Activated CD8-positive, alpha-beta memory T cell treated with anti-CD3 and anti-CD28 coated beads for 1 hour (primary cell): ENCODE measurements around the gene CHD1L.
"Not testable (repeated sequence)": the region's sequence is repeated elsewhere in the genome, so short reads cannot be mapped to it uniquely, and the experiment has no call there.

Experiments used
- DNase-seq, 2 donors: peaks; one replicate each; pipeline ENCODE4 v3.0.0-alpha.2; 2020; ENCODE audit warnings: low read depth in 1 of 2; ENCODE audit errors: extremely low read depth in 1 of 2

Gene CHD1L

DNA sequence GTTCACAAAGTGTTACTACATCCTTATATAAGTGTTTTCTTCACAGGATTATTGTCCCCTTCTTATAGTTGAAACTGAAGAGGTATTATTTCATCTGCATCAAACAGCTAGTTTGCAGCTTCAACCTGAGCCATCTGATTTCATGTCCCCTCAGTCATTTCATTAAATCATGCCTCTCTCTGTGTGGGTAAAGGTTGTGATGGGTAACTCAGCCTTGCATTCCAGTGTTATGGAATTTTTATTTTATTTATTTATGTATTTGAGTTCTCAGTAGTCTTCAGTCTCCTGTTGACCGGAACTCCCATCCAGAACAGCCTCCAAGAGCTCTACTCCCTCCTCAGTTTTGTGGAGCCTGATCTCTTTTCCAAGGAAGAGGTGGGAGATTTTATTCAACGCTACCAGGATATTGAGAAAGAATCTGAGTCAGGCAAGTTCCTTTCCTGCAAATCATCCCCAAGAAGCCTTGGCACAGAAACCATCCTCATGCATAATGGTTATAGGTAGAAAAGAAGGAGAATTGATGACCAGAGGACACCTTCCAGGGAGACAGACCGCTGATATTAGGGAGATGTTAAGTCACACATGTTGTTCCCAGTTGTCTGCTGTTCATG is 21.8 kb downstream of the CHD1L start:
- no peak for DNase-seq

DNA sequence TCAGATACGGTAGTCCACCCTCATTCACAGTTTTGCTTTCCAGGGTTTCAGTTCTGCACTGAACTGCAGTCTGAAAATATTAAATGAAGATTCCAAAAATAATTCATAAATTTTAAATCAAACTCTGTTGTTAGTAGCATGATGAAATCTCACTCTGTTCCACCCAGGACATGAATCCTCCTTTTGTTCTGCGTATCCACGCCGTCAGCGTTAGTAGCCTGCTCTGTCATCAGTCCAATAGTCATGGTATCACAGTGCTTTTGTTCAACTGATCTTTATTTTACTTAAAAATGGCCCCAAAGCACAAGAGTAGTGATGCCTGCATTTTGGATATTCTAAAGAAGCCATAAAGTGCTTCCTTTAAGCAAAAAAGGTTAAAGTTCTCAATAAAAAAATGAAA is 23.9 kb downstream of the CHD1L start:
- DNase-seq = no peak

DNA sequence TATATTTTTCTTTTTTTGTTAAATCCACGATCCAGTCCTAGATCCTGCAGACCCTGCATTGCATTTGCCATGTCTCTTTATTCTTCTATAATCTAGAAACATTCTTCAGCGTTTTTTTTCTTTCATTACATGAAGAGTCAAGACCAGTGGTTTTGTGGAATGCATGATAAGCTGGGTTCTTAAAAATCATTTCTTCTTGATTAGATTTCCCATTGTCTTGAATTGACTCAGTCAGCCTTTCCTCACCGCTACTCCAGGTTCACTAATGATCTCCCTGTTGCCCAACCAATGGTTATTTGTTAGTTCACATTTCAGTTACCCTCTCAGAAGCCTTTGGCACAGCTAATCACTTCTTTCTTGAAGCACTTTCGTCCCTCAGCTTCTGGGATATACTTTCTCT is 25.2 kb downstream of the CHD1L start:
- DNase-seq = no peak

DNA sequence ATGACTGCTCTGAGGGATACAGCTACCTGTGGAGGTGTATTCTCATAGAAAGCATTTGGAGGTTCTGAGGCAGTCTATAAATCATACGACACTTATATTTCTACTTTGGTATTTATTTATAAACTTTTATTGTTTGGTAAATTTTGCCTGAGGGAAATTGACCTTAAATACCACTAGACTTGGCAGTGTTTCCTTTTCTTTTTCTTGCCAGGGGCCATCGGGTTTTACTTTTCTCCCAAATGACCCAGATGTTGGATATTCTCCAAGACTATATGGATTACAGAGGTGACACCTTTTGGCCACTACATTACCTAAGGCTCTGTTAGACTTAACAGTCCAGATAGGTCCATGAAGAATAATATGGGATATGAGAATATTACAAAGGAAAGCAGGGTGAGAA is 28.2 kb downstream of the CHD1L start:
- DNase-seq = no peak

DNA sequence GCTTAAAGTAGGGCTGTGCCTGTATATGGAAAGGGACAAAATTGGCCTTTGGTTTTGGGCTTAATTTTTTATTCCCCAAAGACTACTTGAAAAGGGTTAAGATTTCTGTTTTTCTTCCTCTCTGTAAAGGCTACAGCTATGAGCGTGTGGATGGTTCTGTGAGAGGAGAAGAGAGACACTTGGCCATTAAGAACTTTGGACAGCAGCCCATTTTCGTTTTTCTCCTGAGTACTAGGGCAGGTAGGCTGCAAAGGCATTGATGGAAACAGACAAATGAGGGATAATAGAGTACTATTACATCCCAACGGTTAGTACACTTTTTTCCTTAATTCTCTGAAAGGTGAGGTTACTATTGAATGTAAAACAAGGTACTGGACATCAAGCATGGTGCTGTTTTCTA is 29.6 kb downstream of the CHD1L start:
- no peak for DNase-seq

DNA sequence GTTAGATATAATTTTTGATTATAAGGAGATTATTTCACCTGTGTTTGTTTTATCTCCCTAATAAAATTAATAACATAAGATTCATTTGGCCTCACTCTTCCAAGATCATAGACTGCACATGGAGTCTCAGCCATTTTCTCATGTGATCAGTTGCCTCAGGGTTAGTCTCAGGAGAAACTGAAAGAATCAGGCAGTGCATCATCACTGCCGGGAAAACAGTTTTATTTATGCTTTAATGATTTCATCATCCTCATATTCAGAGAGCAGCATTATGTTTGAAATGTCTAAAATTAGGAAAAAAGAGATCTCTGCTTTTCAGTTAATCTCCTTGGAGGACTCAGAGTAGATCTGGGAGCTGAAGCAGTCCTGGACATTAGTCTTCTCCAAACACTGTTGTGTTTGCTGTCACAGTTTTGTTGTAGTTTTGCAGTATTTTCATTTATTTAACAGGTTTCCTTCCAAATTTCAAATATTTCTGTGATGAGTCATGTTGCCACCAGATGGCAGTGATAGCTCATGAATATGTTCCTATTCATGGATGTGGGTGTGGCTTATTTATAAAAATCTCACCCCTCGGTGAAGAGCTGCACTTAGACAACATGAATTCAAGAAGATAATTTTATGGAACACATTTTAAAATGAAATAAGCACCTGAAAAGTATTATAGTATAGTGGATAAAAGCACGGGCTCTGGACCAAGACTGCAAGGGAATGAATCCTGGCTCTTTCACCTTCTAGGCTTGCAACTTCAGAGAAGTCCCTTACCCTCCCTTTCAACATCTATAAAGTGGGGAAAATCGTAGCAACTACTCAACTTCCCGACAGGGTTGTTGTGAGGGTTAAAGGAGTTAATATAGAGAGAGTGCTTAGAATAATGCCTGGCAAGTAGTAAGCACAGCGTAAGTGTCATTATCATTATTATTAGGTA is 31.2 kb downstream of the CHD1L start:
- DNase-seq = peak in 1 of 2 donors; percentile 1

DNA sequence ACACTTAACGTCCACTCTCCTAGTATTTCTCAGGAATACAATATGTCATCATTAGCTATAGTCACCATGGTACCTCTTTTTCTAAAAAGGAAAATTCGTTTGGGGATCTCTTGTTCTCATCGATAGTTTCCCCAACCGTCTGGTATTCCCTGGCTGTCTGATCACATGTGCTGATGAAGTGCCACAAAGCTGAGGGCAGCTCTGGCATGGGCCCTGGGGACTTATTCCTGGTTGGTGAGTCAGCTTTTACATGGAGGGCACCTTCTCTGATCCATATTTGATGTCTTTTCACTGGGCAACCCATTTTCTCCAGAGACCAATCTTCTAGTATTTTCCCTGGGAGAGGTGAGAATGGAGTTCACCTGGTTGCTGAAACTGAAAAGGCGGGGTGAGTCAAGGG is 39.5 kb downstream of the CHD1L start:
- DNase-seq = no peak

DNA sequence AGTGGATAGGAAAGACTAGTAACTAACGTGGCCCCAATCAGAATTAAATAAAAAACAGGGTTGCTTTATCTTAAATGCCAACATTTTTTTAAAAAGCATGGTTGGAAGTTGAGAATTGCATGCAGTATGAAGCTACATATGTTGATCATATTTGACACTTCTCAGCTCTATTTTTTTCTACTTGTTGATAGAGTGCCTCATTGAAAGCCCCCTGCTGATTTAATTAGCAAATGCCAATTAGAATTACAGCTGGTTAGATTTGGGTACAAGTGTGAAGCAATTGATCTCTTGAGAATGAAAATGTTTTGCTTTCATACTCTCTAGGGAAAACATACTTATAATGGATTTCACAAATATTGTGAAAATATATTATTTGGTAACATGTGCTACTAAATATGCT is 40.5 kb downstream of the CHD1L start:
- DNase-seq = no peak

DNA sequence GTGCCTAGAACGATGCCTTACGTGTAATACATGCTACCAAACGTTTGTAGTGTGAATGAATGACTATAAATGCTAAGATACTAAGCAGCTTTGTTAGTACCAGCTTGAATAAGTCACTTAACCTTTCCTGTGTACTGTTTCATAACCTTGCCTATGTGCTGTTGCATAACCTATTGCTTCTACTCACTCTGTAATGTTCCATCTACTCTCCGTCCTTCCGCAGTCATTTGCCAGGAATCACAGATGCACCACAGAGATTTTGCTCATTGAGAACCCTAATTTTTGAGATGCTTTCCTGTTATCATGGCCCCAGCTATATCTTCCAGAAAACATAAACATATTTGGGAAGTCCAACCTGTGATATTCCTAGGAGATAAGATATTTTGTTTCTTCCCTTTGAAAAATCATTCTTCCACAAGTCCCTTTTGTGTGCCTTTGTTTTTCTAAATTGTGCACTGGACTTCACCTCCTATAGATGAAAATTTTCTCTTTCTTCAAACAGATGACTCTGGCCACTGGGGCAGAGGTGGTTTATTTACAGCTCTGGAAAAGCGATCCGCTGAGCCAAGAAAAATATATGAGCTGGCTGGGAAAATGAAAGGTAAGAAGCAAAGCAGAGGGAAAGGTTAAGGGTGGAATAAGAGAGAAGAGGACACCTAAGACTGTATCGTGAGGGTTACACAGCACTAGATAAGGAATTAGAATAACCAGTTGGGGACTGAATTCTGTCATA is 44.8 kb downstream of the CHD1L start:
- no peak for DNase-seq

DNA sequence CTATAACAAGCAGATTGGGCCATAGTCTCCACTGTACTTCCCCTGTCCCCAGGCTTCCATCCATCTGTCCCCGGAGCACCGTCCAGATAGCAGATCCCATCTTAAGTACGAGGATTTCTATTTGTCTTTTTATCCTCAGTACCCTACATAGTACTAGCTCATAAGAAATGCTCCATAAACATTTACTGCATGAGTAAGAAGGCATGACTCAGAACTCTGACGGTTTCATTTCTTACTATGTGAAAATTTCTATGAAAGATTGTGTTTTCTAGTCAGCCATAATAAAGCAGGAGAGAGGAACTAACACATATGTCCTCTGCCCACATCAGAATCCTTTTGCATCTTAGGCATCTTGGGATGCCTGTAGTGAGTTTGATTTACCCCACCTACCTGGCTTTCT is 49.5 kb downstream of the CHD1L start:
- DNase-seq = no peak

DNA sequence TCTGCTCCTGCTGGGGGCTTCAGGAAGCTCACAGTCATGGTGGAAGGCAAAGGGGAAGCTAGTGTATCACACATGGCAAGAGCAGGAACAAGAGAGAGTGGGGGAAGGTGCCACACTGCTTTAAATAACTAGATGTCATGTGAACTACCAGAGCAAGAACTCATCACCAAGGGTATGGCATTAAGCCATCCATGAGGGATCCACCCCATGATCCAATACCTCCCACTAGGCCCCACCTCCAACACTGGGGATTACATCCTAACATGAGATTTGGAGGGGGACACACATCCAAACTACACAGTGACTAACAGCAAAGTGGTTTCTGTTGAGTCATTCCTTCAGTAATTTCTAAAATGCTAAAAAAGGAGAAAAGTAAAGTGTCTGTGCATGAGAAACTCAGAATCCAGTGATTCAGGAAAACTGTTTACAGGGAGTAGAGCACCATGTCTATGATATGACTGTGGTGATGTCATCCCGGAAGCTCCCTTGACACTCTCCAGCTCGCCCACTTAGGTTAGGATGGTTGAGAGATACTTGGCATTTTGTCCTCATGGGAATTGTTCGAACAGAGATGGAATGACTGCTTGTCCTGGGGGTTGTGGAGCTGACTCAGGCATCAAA is 50.3 kb downstream of the CHD1L start:
- no peak for DNase-seq

DNA sequence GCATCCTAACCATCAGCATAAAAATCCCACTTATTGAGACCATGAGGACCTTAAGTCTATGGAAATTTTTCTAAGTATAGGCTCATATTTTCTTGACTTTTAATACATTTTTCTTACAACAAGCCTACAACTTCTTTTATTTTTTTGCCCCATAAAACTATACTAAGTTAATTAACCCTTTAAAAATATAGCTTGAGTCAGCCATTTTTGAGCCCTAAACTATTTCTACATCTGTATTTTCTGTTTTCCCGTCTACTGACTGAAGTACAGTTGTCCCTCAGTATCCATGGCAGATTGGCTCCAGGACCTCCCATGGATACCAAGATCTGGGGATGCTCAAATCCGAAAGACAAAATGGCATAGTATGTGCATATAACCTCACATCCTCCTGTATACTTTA is 55.0 kb downstream of the CHD1L start:
- DNase-seq = no peak

DNA sequence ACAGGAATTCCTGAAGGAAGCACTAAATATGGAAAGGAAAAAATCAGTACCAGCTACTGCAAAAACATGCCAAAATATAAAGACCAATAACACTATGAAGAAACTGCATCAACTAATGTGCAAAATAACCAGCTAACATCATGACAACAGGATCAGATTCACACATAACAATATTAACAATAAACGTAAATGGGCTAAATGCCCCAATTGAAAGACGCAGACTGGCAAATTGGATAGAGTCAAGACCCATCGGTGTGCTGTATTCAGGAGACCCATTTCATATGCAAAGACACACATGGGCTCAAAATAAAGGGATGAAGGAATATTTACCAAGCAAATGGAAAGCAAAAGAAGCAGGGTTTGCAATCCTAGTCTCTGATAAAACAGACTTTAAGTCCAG is 63.3 kb downstream of the CHD1L start:
- DNase-seq = not testable (repeated sequence)

DNA sequence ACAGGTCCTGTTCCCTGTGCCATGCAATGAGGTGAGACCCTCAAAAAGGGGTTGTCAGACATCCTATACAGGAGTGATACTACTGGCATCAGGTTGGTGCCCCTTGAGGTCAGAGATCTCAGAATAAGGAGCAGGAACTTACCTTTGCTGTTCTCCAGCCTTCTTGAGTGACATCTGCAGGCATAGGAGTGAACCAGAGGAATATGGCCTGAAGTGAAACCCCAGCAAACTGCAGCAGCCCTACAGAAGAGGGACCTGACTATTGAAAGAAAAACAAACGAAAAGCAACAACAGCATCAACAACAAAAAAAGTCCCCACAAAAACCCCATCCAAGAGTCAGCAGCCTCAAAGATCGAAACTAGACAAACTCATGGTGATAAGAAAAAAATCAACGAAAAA is 74.5 kb downstream of the CHD1L start:
- no peak for DNase-seq

DNA sequence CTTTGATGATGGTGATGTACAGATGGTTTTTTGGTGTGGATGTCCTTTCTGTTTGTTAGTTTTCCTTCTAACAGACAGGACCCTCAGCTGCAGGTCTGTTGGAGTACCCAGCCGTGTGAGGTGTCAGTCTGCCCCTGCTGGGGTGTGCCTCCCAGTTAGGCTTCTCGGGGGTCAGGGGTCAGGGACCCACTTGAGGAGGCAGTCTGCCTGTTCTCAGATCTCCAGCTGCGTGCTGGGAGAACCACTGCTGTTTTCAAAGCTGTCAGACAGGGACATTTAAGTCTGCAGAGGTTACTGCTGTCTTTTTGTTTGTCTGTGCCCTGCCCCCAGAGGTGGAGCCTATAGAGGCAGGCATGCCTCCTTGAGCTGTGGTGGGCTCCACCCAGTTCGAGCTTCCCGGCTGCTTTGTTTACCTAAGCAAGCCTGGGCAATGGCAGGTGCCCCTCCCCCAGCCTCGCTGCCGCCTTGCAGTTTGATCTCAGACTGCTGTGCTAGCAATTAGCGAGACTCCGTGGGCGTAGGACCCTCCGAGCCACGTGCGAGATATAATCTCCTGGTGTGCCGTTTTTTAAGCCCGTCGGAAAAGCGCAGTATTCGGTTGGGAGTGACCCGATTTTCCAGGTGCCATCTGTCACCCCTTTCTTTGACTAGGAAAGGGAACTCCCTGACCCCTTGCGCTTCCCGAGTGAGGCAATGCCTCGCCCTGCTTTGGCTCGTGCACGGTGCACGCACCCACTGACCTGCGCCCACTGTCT is 84.6 kb downstream of the CHD1L start:
- DNase-seq = not testable (repeated sequence)

DNA sequence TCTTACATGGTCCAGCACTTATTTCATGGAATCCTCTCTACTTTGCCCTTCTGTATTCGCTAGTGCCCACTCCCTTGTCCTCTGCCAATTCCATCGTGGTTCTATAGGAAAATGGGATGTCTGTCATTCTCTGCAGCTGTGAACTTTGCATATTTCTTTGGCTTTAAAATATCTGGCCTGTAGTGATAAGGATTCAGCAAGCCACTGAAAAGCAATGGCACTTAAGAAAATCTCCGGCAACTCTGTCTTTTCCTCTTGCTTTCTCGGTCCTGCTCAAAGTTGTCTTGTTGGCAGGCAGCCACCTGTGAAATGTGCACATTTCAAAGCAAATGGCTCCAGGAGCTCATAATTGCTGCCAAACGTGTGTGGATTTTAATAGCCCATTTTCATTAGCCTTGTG is 91.8 kb downstream of the CHD1L start:
- no peak for DNase-seq

DNA sequence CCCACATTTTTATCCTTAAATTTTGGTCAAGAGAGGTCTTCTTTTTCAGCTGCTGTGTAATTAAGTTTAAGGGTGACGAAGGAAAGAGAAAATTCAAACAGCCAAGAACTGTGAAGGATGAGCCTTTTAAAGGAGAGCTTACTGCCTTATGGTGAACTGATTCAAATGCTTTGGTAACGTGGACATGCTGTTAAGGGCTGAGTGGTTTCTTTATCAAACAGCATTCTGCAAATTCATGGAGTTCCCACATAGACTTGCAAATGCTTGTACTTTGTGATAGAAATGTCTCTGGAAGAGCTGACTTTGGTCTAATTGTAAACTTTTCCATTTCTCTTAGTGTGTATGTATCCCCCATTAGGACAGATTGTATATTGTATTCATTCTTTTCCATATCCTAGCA is 93.8 kb downstream of the CHD1L start:
- DNase-seq = no peak

DNA sequence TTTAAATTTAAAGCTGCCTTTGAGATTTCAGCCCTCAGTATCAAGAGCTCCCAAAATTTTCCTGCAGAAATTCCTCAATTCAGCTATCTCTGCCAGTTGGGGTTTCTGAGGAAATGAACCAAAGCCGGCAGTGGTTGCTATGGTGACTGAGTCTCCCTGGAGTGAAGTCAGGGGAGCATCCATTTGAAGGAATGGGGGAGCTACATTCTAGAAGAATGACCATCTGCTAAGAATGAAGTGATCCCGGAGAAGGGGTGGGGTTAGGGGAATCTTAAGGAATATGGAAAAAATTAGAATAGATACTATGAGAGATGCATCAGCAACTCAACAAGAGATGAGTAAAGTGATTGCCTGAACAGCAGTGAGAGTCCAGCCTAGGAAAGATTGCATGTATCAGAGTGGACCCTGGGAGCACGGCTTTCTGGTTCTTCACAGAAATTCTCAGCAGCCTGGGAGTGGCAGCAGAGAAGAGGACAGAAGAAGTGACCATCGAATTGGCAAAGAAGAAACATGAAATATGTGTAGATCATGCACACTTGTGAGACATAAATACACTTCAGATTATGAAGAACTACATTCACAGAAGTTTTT is 94.7 kb downstream of the CHD1L start:
- DNase-seq = no peak

DNA sequence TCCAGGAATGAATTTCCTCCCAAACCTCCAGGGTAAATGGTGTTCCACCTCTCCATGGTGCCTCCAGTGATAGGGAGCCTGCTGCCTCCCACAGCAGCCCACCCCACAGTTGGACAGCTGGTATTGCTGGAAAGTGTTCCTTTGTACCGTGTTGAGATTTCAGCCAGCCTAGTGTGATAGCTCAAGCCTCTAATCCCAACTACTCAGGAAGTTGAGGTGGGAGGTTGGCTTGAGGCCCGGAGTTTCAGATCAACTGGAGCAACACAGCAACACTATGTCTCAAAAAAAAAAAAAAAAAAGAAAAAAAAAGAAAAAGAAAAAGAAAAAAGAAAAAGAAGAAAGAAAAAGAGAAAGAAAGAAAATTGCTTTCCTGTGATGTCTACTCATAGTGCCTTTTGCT is 96.1 kb downstream of the CHD1L start:
- no peak for DNase-seq

DNA sequence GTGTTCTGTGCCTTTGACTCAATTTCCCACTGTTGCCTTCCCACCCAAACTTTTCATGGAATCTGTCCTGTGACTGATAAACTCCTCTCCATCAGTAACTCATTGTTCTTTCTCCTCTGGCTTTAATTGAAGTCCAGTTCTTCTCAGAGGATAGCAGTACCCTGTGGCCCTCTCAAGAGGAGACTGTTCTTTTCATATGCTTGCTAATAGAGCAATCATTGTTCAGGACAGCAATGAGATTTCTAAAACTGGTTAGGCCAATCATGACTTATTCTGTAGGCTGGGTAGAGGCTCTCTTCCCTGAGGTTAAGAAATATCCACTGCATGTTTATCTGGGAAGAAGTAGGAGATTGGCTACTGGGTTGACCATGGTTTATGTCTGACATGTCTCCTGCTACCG is 98.8 kb downstream of the CHD1L start:
- DNase-seq = no peak
